IMR-90 (cell line): Measurements from ENCODE around the gene PRDM15. TPM values are rescaled to one million over a fixed set of nuclear protein-coding genes. Genes with fewer than 3 reads are reported as not detected.
A peak's percentile ranks its signal among the peaks of the same experiment; 100 is the strongest.

ENCODE experiments used
- ATAC-seq: fragments of 200-7000 bp; cut with Tn5 transposase; 2 replicates; pipeline ENCODE4 v1.9.1; 2020; ENCODE audit warnings: low read depth, mild to moderate bottlenecking, moderate library complexity
- BruUV-seq: library from RNA; stranded (reverse); fragments of 400-500 nt; replicated peaks from 2 replicates; lab custom pipeline; 2021; lab: Mats Ljungman, UMichigan
- CTCF ChIA-PET: fragments of 300-600 bp; formaldehyde crosslinking; extraction: SDS; loops from one replicate; lab custom pipeline; 2021; ENCODE audit warnings: antibody characterized with exemption; lab: Yijun Ruan, JAX
- POLR2A ChIA-PET: fragments of 300-600 bp; sonication (Branson Sonifier 250); formaldehyde crosslinking; loops from one replicate; lab custom pipeline; 2022; ENCODE audit warnings: antibody characterized with exemption; ENCODE audit not compliant: unreplicated experiment; lab: Charles Lee
- DNase-seq: peaks from one replicate; pipeline ENCODE4 v3.0.0; 2013
- H2AFZ ChIP-seq: replicated peaks from 2 replicates; pipeline ENCODE3; 2013; ENCODE audit warnings: low read length, mild to moderate bottlenecking; ENCODE audit not compliant: poor library complexity
- H2AK5ac ChIP-seq: 2 replicates; pipeline ENCODE4 v1.6.1; 2013; ENCODE audit warnings: low read depth, low read length, inconsistent platforms
- H2AK9ac ChIP-seq: replicated peaks from 2 replicates; pipeline ENCODE3; 2013; ENCODE audit warnings: mild to moderate bottlenecking, low read depth, low read length, moderate library complexity; ENCODE audit not compliant: poor library complexity
- H2BK120ac ChIP-seq: 2 replicates; pipeline ENCODE4 v1.6.1; 2013; ENCODE audit warnings: low read depth, low read length, inconsistent platforms
- H2BK15ac ChIP-seq: 3 replicates; pipeline ENCODE4 v1.6.1; 2013; ENCODE audit warnings: low read depth, low read length, inconsistent platforms
- H2BK20ac ChIP-seq: 2 replicates; pipeline ENCODE4 v1.6.1; 2013; ENCODE audit warnings: low read depth, mild to moderate bottlenecking, inconsistent platforms, low read length, moderate library complexity
- H2BK5ac ChIP-seq: 2 replicates; pipeline ENCODE4 v1.6.1; 2013; ENCODE audit warnings: mild to moderate bottlenecking, low read depth, low read length, inconsistent platforms; ENCODE audit not compliant: poor library complexity, severe bottlenecking
- H3K14ac ChIP-seq: replicated peaks from 2 replicates; pipeline ENCODE4 v1.6.1; 2013; ENCODE audit warnings: low read depth, low read length, inconsistent platforms
- H3K18ac ChIP-seq: 2 replicates; pipeline ENCODE4 v1.6.1; 2013; ENCODE audit warnings: low read depth, low read length, control low read depth
- H3K23ac ChIP-seq: 2 replicates; pipeline ENCODE4 v1.6.1; 2013; ENCODE audit warnings: low read depth, low read length, inconsistent platforms
- H3K27ac ChIP-seq: 2 replicates; pipeline ENCODE4 v1.5.1; 2013; ENCODE audit warnings: mild to moderate bottlenecking, control low read depth, low read length; ENCODE audit not compliant: insufficient read depth
- H3K27me3 ChIP-seq: 2 replicates; pipeline ENCODE4 v1.6.1; 2013; ENCODE audit warnings: low read length; ENCODE audit not compliant: control insufficient read depth, insufficient read depth
- H3K36me3 ChIP-seq: 2 replicates; pipeline ENCODE4 v1.6.1; 2013; ENCODE audit warnings: low read length, mixed read lengths; ENCODE audit not compliant: control insufficient read depth, insufficient read depth
- H3K4ac ChIP-seq: 2 replicates; pipeline ENCODE4 v1.6.1; 2013; ENCODE audit warnings: low read depth, low read length, inconsistent platforms
- H3K4me1 ChIP-seq: 2 replicates; pipeline ENCODE4 v1.6.1; 2013; ENCODE audit warnings: low read length, mixed read lengths; ENCODE audit not compliant: control insufficient read depth, insufficient read depth
- H3K4me2 ChIP-seq: 2 replicates; pipeline ENCODE4 v1.6.1; 2013; ENCODE audit warnings: low read depth, mild to moderate bottlenecking, control low read depth, low read length, moderate library complexity
- H3K4me3 ChIP-seq: 2 replicates; pipeline ENCODE4 v1.5.1; 2013; ENCODE audit warnings: low read depth, mild to moderate bottlenecking, control low read depth, low read length, moderate library complexity; ENCODE audit not compliant: insufficient read depth
- H3K56ac ChIP-seq: 2 replicates; pipeline ENCODE4 v1.6.1; 2013; ENCODE audit warnings: low read length, inconsistent platforms; ENCODE audit not compliant: insufficient read depth; ENCODE audit errors: extremely low read depth
- H3K79me1 ChIP-seq, 2 experiments: 2 replicates each; pipeline ENCODE4 v1.6.1; 2013; ENCODE audit warnings: low read length in 2 of 2, inconsistent platforms in 1 of 2, low read depth in 1 of 2
- H3K9ac ChIP-seq: 2 replicates; pipeline ENCODE4 v1.6.1; 2013; ENCODE audit warnings: low read depth, low read length, control low read depth
- H3K9me1 ChIP-seq: 2 replicates; pipeline ENCODE4 v1.6.1; 2013; ENCODE audit warnings: low read length, inconsistent platforms; ENCODE audit not compliant: insufficient read depth
- H3K9me3 ChIP-seq: 2 replicates; pipeline ENCODE4 v1.6.1; 2013; ENCODE audit warnings: low read length; ENCODE audit not compliant: control insufficient read depth, insufficient read depth
- H4K20me1 ChIP-seq: 2 replicates; pipeline ENCODE4 v1.6.1; 2013; ENCODE audit warnings: low read length, inconsistent platforms; ENCODE audit not compliant: insufficient read depth
- H4K5ac ChIP-seq: 2 replicates; pipeline ENCODE4 v1.6.1; 2013; ENCODE audit warnings: mild to moderate bottlenecking, low read depth, low read length, control low read depth
- H4K8ac ChIP-seq, 2 experiments: 2 replicates each; pipeline ENCODE4 v1.6.1; 2013; ENCODE audit warnings: low read depth in 2 of 2, low read length in 2 of 2, control low read depth in 1 of 2, inconsistent platforms in 1 of 2
- H4K91ac ChIP-seq: 2 replicates; pipeline ENCODE4 v1.6.1; 2013; ENCODE audit warnings: low read depth, low read length, inconsistent platforms; ENCODE audit not compliant: insufficient read depth
- BHLHE40 ChIP-seq: fragments of 150-350 bp; IDR thresholded peaks from 2 replicates; pipeline ENCODE4 v1.6.1; 2016; ENCODE audit warnings: mild to moderate bottlenecking, low read depth, low read length
- CEBPB ChIP-seq: IDR thresholded peaks from 2 replicates; pipeline ENCODE4 v1.6.1; 2012; ENCODE audit warnings: low read depth, low read length, improper control_type of control experiment
- FOS ChIP-seq: fragments of 150-350 bp; IDR thresholded peaks from 2 replicates; pipeline ENCODE4 v1.6.1; 2016; ENCODE audit warnings: low read depth, low read length
- MAFK ChIP-seq: IDR thresholded peaks from 2 replicates; pipeline ENCODE4 v1.6.1; 2012; ENCODE audit warnings: low read depth, low read length, improper control_type of control experiment
- MAZ ChIP-seq: IDR thresholded peaks from 2 replicates; pipeline ENCODE4 v1.6.1; 2012; ENCODE audit warnings: low read depth, mild to moderate bottlenecking, low read length, improper control_type of control experiment, moderate library complexity, borderline replicate concordance
- MXI1 ChIP-seq: IDR thresholded peaks from 2 replicates; pipeline ENCODE4 v1.6.1; 2012; ENCODE audit warnings: low read depth, mild to moderate bottlenecking, low read length, moderate library complexity, borderline replicate concordance
- NFE2L2 ChIP-seq: fragments of 150-350 bp; IDR thresholded peaks from 2 replicates; pipeline ENCODE4 v1.6.1; 2016; ENCODE audit warnings: low read depth, mild to moderate bottlenecking, low read length
- POLR2A ChIP-seq: IDR thresholded peaks from 2 replicates; pipeline ENCODE4 v1.6.1; 2012; ENCODE audit warnings: mild to moderate bottlenecking, low read depth, low read length
- RAD21 ChIP-seq: IDR thresholded peaks from 2 replicates; pipeline ENCODE4 v1.6.1; 2012; ENCODE audit warnings: low read length, improper control_type of control experiment
- RCOR1 ChIP-seq: IDR thresholded peaks from 2 replicates; pipeline ENCODE4 v1.6.1; 2012; ENCODE audit warnings: mild to moderate bottlenecking, low read length, improper control_type of control experiment; ENCODE audit not compliant: insufficient replicate concordance
- SMC3 ChIP-seq: fragments of 150-350 bp; IDR thresholded peaks from 2 replicates; pipeline ENCODE4 v1.6.1; 2016; ENCODE audit warnings: low read depth, mild to moderate bottlenecking, antibody characterized with exemption, low read length, moderate library complexity
- WGBS, 2 experiments: methylation state at CpG; one replicate each; pipeline versions ENCODE4 v1.1.5 to v1.1.7; 2013; ENCODE audit warnings: missing lambda C conversion rate in 2 of 2; ENCODE audit not compliant: insufficient read length in 1 of 2; ENCODE audit errors: extremely low coverage in 2 of 2; 5-methylcytosine and 5-hydroxymethylcytosine counted together
- dilution Hi-C: fragments of 300-500 bp; cut with HindIII; formaldehyde crosslinking; loops from one replicate; pipeline ENCODE4 v1.14.3; 2018; ENCODE audit warnings: low sequenced_read_pairs; ENCODE audit not compliant: unreplicated experiment
- in situ Hi-C: fragments of 300-500 bp; cut with MboI; formaldehyde crosslinking; loops from 3 replicates; pipeline ENCODE4 v1.14.3; 2019; ENCODE audit warnings: low sequenced_read_pairs, inconsistent platforms, mixed read lengths
- intact Hi-C: fragments of 100-400 bp; cut with micrococcal nuclease; formaldehyde crosslinking; loops from 2 replicates; pipeline ENCODE4 v1.10.0; 2022
- polyA plus RNA-seq, 3 experiments: library from polyadenylated mRNA; depleted of rRNA; stranded (reverse); fragments of >200 nt; gene quantifications; 2 replicates each; pipeline ENCODE4 v1.2.3, GENCODE V29; 2012; ENCODE audit warnings: low replicate concordance in 1 of 3
- total RNA-seq: library from RNA; depleted of rRNA; stranded (reverse); fragments of >200 nt; gene quantifications from 2 replicates; pipeline ENCODE4 v1.2.3, GENCODE V29; 2012
- TF ChIP-seq, protein P1 (sequence below): conservative IDR thresholded peaks from 2 replicates; pipeline ENCODE4 v1.5.1; 2012; ENCODE audit warnings: mild to moderate bottlenecking, low read depth, low read length, improper control_type of control experiment
- TF ChIP-seq, protein P2 (sequence below): fragments of 150-350 bp; IDR thresholded peaks from 2 replicates; pipeline ENCODE4 v1.6.1; 2016; ENCODE audit warnings: low read depth, mild to moderate bottlenecking, low read length, moderate library complexity, borderline replicate concordance

Gene PRDM15
- total and polyA plus RNA-seq, 2 of the 4 experiments (the other 2 are of a cell fraction), result 7.3 to 8.8 TPM

DNA sequence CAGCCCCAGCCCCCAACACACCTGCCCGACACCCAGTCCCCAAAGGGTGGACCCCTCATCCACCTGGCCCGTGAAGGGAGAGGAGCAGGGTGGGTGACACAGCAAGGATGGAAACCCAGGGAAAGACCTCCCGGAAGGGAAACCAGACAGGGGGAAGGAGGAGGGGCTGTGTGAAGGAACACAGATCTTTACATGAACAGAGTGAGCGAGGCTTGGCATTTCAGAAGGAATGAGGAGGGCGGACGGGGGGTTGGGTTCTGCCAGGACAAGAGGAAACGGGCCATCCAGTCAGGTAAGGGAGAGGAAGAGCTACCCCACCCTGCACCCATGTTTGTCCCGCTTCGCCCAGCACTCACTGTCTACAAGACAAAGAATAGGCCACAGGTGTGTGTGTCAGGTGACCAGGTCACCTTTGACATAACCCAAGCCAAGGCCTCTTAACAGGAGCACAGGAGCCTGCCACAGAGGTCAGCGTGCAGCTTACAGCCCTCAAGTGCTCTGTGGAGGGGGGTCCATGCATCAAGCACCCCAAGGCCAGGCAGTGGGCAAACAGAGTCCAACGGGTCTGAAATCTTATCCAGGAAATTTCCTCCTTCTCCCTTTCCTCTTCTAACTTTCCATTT, 18.0 kb upstream of the PRDM15 start:
- Histone ChIP-seq H3K23ac (no peak overlapping the region), H2BK120ac (no peak overlapping the region), H3K56ac (no peak overlapping the region), H2BK20ac (no peak overlapping the region), H3K4ac (no peak overlapping the region), H3K9me3 (no peaks in the 10 kb centered on the region), H3K27me3 (no peaks in the 10 kb centered on the region), H3K4me2 (no peak overlapping the region), H3K4me1 (peaks cover 14% of the 10 kb centered on the region), H3K27ac (no peak overlapping the region), H3K14ac (no peak overlapping the region), H3K9me1 (peaks cover 22% of the 10 kb centered on the region), H2AFZ (peak overlapping the region; percentile 19), H2BK5ac (no peak overlapping the region), H3K79me1 (peaks cover 4 to 7% of the 10 kb centered on the region in 2 experiments; a peak in 2 of 4 replicates), H4K91ac (no peak overlapping the region), H3K36me3 (peaks cover 27% of the 10 kb centered on the region), H4K8ac (no peak overlapping the region), H4K20me1 (peaks cover 11% of the 10 kb centered on the region), H3K4me3 (no peak overlapping the region), H3K18ac (no peak overlapping the region), H3K9ac (no peak overlapping the region), H2AK5ac (no peak overlapping the region), H2BK15ac (no peak overlapping the region), H4K5ac (no peak overlapping the region), H2AK9ac (no peak overlapping the region)
- dilution Hi-C loops, result no loop called here
- in situ Hi-C loops, result no loop called here
- no TSS peak for BruUV-seq
- DNase-seq, result no peak
- WGBS, 2 experiments, result no CpG with 5 or more reads among the region's 11 CpGs
- POLR2A ChIA-PET, result interaction anchor here (0.5 to 0.6 kb wide), 3 partner anchors 32 to 715 kb away, joined by 3 to 6 read pairs (median 3); no protein-coding TSS in a partner anchor
- CTCF ChIA-PET, result interaction anchor here (0.6 kb wide), 1 partner anchor 19 kb away, joined by 3 read pairs; no protein-coding TSS in a partner anchor
- TF ChIP-seq MAZ, result no peak
- TF ChIP-seq MXI1, result no peak
- TF ChIP-seq, protein P1, sequence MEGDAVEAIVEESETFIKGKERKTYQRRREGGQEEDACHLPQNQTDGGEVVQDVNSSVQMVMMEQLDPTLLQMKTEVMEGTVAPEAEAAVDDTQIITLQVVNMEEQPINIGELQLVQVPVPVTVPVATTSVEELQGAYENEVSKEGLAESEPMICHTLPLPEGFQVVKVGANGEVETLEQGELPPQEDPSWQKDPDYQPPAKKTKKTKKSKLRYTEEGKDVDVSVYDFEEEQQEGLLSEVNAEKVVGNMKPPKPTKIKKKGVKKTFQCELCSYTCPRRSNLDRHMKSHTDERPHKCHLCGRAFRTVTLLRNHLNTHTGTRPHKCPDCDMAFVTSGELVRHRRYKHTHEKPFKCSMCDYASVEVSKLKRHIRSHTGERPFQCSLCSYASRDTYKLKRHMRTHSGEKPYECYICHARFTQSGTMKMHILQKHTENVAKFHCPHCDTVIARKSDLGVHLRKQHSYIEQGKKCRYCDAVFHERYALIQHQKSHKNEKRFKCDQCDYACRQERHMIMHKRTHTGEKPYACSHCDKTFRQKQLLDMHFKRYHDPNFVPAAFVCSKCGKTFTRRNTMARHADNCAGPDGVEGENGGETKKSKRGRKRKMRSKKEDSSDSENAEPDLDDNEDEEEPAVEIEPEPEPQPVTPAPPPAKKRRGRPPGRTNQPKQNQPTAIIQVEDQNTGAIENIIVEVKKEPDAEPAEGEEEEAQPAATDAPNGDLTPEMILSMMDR, result no peak
- no peak for TF ChIP-seq BHLHE40
- TF ChIP-seq CEBPB, result no peak
- no peak for TF ChIP-seq RAD21
- no peak for TF ChIP-seq POLR2A
- no peak for TF ChIP-seq SMC3
- TF ChIP-seq NFE2L2, result no peak
- TF ChIP-seq RCOR1, result no peak
- TF ChIP-seq, protein P2, sequence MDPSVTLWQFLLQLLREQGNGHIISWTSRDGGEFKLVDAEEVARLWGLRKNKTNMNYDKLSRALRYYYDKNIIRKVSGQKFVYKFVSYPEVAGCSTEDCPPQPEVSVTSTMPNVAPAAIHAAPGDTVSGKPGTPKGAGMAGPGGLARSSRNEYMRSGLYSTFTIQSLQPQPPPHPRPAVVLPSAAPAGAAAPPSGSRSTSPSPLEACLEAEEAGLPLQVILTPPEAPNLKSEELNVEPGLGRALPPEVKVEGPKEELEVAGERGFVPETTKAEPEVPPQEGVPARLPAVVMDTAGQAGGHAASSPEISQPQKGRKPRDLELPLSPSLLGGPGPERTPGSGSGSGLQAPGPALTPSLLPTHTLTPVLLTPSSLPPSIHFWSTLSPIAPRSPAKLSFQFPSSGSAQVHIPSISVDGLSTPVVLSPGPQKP, result no peak
- TF ChIP-seq MAFK, result no peak
- TF ChIP-seq FOS, result no peak
- no peak for ATAC-seq
- intact Hi-C loops, result no loop called here
